ENCODE measurements around the gene NFYA. TPM values are rescaled to one million over a fixed set of nuclear protein-coding genes. Genes with fewer than 3 reads are reported as not detected.

The NFYA gene
- total and polyA plus RNA-seq, 2 experiments from 2014 or later: 18.7 to 25.2 TPM

- TF ChIP-seq EZH2 (IDR thresholded peaks at IDR 0.05; ENCODE audit: borderline replicate concordance) (no peak), CTCF (IDR thresholded peaks at IDR 0.05; ENCODE audit: poor library complexity) (no peak)
- no peaks in the 10 kb centered on the region for H3K9me3 ChIP-seq (ENCODE audit: low read depth)
- H3K27me3 ChIP-seq: no peaks in the 10 kb centered on the region
- peaks cover 15% of the 10 kb centered on the region for H3K4me1 ChIP-seq (ENCODE audit: insufficient read depth)
- no peaks in the 10 kb centered on the region for H3K36me3 ChIP-seq (replicated peaks; ENCODE audit: insufficient read depth, low read depth)
- H3K4me2 ChIP-seq: peak overlapping the region; percentile 93
- WGBS (ENCODE audit: low lambda C conversion rate, missing lambda C conversion rate): 2% methylated on average over 11 of the region's 11 CpGs
- H3K4me3 ChIP-seq: peak overlapping the region; percentile 88
- H3K27ac ChIP-seq: peak overlapping the region; percentile 99
- peak overlapping the region; percentile 61 for H2AFZ ChIP-seq
- no peaks in the 10 kb centered on the region for H3K9me2 ChIP-seq (replicated peaks; ENCODE audit: insufficient read depth)
- H3K79me2 ChIP-seq: peaks cover 66% of the 10 kb centered on the region
- peaks cover 39% of the 10 kb centered on the region for H4K20me1 ChIP-seq (ENCODE audit: insufficient read depth, poor library complexity, severe bottlenecking)
- DNase-seq (ENCODE audit: low spot score): peak; percentile 49
Observed at GRCh38 chr6:41073968-41074691, 1.4 kb downstream of the NFYA start.

GRCh38 chr6:41074692-41075436 lies 2.1 kb downstream of the NFYA start:
- no peak overlapping the region for H2AFZ ChIP-seq
- H4K20me1 ChIP-seq (ENCODE audit: insufficient read depth, poor library complexity, severe bottlenecking): peaks cover 46% of the 10 kb centered on the region
- H3K4me1 ChIP-seq (ENCODE audit: insufficient read depth): peaks cover 15% of the 10 kb centered on the region

GRCh38 chr6:41075651-41076626 lies 3.2 kb downstream of the NFYA start:
- no peaks in the 10 kb centered on the region for H3K9me3 ChIP-seq (ENCODE audit: low read depth)
- H3K36me3 ChIP-seq (replicated peaks; ENCODE audit: insufficient read depth, low read depth): no peaks in the 10 kb centered on the region
- peaks cover 71% of the 10 kb centered on the region for H3K79me2 ChIP-seq
- DNase-seq (ENCODE audit: low spot score): no peak
- no peaks in the 10 kb centered on the region for H3K9me2 ChIP-seq (replicated peaks; ENCODE audit: insufficient read depth)
- peak overlapping the region; percentile 4 for H3K27ac ChIP-seq
- H3K4me2 ChIP-seq: peak overlapping the region; percentile 93
- H2AFZ ChIP-seq: no peak overlapping the region
- H3K27me3 ChIP-seq: no peaks in the 10 kb centered on the region
- H3K4me3 ChIP-seq: no peak overlapping the region
- 44% methylated on average over 4 of the region's 4 CpGs for WGBS (ENCODE audit: low lambda C conversion rate, missing lambda C conversion rate)
- peaks cover 15% of the 10 kb centered on the region for H3K4me1 ChIP-seq (ENCODE audit: insufficient read depth)
- TF ChIP-seq EZH2 (IDR thresholded peaks at IDR 0.05; ENCODE audit: borderline replicate concordance) (no peak), EZH2phosphoT487 (IDR thresholded peaks at IDR 0.05; ENCODE audit: low read depth, severe bottlenecking, unreplicated experiment) (no peak), CTCF (IDR thresholded peaks at IDR 0.05; ENCODE audit: poor library complexity) (no peak)
- H4K20me1 ChIP-seq (ENCODE audit: insufficient read depth, poor library complexity, severe bottlenecking): peaks cover 47% of the 10 kb centered on the region

More at GRCh38 chr6:41074692-41075436, 2.1 kb downstream of the NFYA start:
- peak overlapping the region; percentile 93 for H3K4me2 ChIP-seq
- H3K27me3 ChIP-seq: no peaks in the 10 kb centered on the region
- H3K9me2 ChIP-seq (replicated peaks; ENCODE audit: insufficient read depth): no peaks in the 10 kb centered on the region
- peaks cover 71% of the 10 kb centered on the region for H3K79me2 ChIP-seq
- TF ChIP-seq EZH2phosphoT487 (IDR thresholded peaks at IDR 0.05; ENCODE audit: low read depth, severe bottlenecking, unreplicated experiment): no peak
- no peak for TF ChIP-seq CTCF (IDR thresholded peaks at IDR 0.05; ENCODE audit: poor library complexity)
- TF ChIP-seq EZH2 (IDR thresholded peaks at IDR 0.05; ENCODE audit: borderline replicate concordance): no peak
- no peak overlapping the region for H3K4me3 ChIP-seq
- no peak for DNase-seq (ENCODE audit: low spot score)
- no peaks in the 10 kb centered on the region for H3K36me3 ChIP-seq (replicated peaks; ENCODE audit: insufficient read depth, low read depth)
- H3K9me3 ChIP-seq (ENCODE audit: low read depth): no peaks in the 10 kb centered on the region
- H3K27ac ChIP-seq: peak overlapping the region; percentile 99
- 44% methylated on average over 11 of the region's 11 CpGs for WGBS (ENCODE audit: low lambda C conversion rate, missing lambda C conversion rate)

Measured in hepatocyte (in vitro differentiated cells).